Right lobe of liver (tissue), 4 donors: ENCODE data around the gene APC2.

Source experiments
- POLR2A ChIP-seq: fragments of 450-650 bp; IDR thresholded peaks from one replicate; pipeline ENCODE4 v1.6.1; 2017; ENCODE audit warnings: antibody characterized with exemption, mild to moderate bottlenecking
- TF ChIP-seq, protein P1 (sequence below), 4 donors: fragments of 200-600 bp in 3 of 4; fragments of 450-650 bp in 1 of 4; IDR thresholded peaks; one replicate each; pipeline versions ENCODE4 v1.5.1 to v1.8.0; 2016 to 2022; ENCODE audit warnings: antibody characterized with exemption in 4 of 4, mild to moderate bottlenecking in 2 of 4
- donor health status: DM: no; HTN: no; CAD: no.
- donor health status: DM: no; HTN: no; CAD: no.
- donor health status: DM: no; HTN: yes; CAD: no.

DNA sequence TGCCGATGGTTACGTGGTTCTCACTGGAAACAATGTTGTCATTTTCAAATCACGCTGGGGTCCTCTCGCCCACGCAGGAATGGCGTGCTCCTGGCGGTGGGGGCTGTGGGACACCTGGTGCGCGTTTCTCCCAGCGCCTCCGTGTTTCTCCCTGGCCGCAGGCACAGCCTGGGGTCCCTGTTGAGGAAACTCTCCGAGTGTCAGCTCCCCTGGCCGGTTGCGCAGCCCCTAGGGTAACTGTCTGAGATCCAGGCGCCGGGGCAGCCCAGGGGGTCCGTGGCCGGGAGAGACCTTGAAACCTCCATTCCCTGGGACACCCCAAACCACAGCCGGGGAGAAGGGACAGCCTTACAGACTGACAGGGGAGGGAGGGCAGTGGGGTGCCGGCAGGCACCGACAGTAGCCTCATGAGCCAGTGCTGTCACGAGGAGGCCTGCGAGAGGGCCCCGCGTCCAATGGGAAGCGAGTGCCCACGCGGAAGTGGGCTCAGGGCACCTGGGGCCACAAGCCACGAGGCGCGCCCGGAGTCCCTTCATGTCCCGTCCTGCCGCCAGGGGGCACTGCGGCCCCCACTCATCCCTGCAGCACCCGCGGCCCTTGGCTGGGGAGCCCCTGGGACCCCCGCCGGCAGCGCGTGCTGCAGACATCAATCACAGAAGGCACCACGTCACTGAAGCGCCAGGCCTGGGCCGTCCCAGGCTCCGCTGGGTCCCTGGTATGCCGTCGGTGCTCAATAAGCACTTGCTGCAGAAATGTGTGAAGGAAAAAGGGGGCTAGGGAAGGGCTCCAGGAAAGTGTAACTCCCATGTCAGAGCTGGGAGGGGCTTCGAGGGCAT lies 53.4 kb downstream of the APC2 start:
- TF ChIP-seq, protein P1, sequence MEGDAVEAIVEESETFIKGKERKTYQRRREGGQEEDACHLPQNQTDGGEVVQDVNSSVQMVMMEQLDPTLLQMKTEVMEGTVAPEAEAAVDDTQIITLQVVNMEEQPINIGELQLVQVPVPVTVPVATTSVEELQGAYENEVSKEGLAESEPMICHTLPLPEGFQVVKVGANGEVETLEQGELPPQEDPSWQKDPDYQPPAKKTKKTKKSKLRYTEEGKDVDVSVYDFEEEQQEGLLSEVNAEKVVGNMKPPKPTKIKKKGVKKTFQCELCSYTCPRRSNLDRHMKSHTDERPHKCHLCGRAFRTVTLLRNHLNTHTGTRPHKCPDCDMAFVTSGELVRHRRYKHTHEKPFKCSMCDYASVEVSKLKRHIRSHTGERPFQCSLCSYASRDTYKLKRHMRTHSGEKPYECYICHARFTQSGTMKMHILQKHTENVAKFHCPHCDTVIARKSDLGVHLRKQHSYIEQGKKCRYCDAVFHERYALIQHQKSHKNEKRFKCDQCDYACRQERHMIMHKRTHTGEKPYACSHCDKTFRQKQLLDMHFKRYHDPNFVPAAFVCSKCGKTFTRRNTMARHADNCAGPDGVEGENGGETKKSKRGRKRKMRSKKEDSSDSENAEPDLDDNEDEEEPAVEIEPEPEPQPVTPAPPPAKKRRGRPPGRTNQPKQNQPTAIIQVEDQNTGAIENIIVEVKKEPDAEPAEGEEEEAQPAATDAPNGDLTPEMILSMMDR (IDR thresholded peaks at IDR 0.05), result peak; percentile 56 to 78 (median 70)
- no peak for TF ChIP-seq POLR2A
